ENCODE data around the gene ECM2.

DNA sequence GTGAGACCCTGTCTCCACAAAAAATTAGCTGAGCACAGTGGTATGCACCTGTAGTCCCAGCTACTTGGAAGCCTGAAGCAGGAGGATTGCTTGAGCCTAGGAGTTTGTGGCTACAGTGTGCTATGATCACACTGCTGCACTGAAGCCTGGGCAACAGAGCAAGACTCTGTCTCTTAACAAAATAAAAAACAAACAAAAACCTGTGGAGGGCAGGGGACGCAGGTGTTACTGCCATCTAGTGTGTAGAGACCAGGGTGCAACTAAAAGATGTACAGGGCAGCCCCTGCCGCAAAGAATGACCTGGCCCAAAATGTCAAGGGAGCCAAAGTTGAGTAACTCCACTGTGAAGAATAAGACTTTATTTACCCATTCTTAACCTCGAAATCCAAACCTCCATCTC is 80.6 kb downstream of the ECM2 start:
- TF ChIP-seq POLR2A (IDR thresholded peaks at IDR 0.05), result no peak
- TF ChIP-seq CTCF (IDR thresholded peaks at IDR 0.05), result no peak

Measured in testis (tissue), 2 donors.